B cell (primary cell): ENCODE data around the gene PLD3. TPM values are rescaled to one million over a fixed set of nuclear protein-coding genes. Genes with fewer than 3 reads are reported as not detected.

Experiments used
- ATAC-seq: fragments of 200-7000 bp; cut with Tn5 transposase; one replicate; pipeline ENCODE4 v1.10.0; 2021; ENCODE audit warnings: low read depth, mild to moderate bottlenecking, moderate number of reproducible peaks, moderate library complexity
- CTCF ChIA-PET: fragments of 350-600 bp; sonication (Branson Sonifier 250); formaldehyde crosslinking; loops from one replicate; lab custom pipeline; 2021; ENCODE audit warnings: antibody characterized with exemption, inconsistent platforms; lab: Charles Lee
- POLR2A ChIA-PET: fragments of 350-600 bp; sonication (Branson Sonifier 250); formaldehyde crosslinking; loops from one replicate; lab custom pipeline; 2021; ENCODE audit warnings: antibody characterized with exemption; lab: Charles Lee
- DNase-seq: peaks from one replicate; pipeline ENCODE4 v3.0.0; 2013
- H2AFZ ChIP-seq: 2 replicates; pipeline ENCODE4 v1.6.1; 2012; ENCODE audit warnings: mild to moderate bottlenecking, low read depth, low read length; ENCODE audit not compliant: insufficient read depth, poor library complexity, severe bottlenecking
- H3K27ac ChIP-seq, 2 donors: 1 replicate in 1 of 2; 2 replicates in 1 of 2; pipeline ENCODE4 v1.5.1; 2012 to 2013; ENCODE audit warnings: low read length in 2 of 2, mild to moderate bottlenecking in 2 of 2, moderate library complexity in 1 of 2
- H3K27me3 ChIP-seq, 4 experiments: fragments of 200-600 bp in 1 of 4; sonication (generic) in 1 of 4; replicated peaks in 1 of 4; 1 replicate in 2 of 4; 2 replicates in 2 of 4; pipeline versions ENCODE4 v1.6.1 to v1.7.0; 2013 to 2016; ENCODE audit warnings: low read length in 3 of 4, mild to moderate bottlenecking in 2 of 4, mixed read lengths in 1 of 4, moderate library complexity in 1 of 4; ENCODE audit not compliant: insufficient read depth in 4 of 4, control insufficient read depth in 3 of 4; ENCODE audit errors: control extremely low read depth in 1 of 4
- H3K36me3 ChIP-seq, 2 experiments: replicated peaks in 1 of 2; 1 replicate in 1 of 2; 2 replicates in 1 of 2; pipeline versions ENCODE4 v1.6.1 to v1.7.1; 2013; ENCODE audit warnings: low read length in 1 of 2; ENCODE audit not compliant: insufficient read depth in 2 of 2, control insufficient read depth in 1 of 2; ENCODE audit errors: control extremely low read depth in 1 of 2, extremely low read depth in 1 of 2
- H3K4me1 ChIP-seq, 2 donors: fragments of 200-600 bp in 1 of 2; sonication (generic) in 1 of 2; 1 replicate in 1 of 2; 2 replicates in 1 of 2; pipeline versions ENCODE4 v1.5.1 to v1.6.1; 2013 to 2017; ENCODE audit warnings: low read length in 2 of 2; ENCODE audit not compliant: control insufficient read depth in 2 of 2, insufficient read depth in 2 of 2
- H3K4me2 ChIP-seq: replicated peaks from 2 replicates; pipeline ENCODE3; 2012; ENCODE audit warnings: mild to moderate bottlenecking, low read depth, low read length; ENCODE audit not compliant: poor library complexity, severe bottlenecking
- H3K4me3 ChIP-seq, 5 experiments: fragments of 200-600 bp in 1 of 5; sonication (generic) in 1 of 5; 1 replicate in 3 of 5; 2 replicates in 2 of 5; pipeline versions ENCODE4 v1.5.1 to v1.7.0; 2011 to 2016; ENCODE audit warnings: low read length in 4 of 5, mild to moderate bottlenecking in 4 of 5, low read depth in 2 of 5, control low read depth in 1 of 5, moderate library complexity in 1 of 5; ENCODE audit not compliant: insufficient read depth in 1 of 5; ENCODE audit errors: control extremely low read depth in 1 of 5, extremely low read depth in 1 of 5
- H3K79me2 ChIP-seq: fragments of 200-600 bp; sonication (generic); one replicate; pipeline ENCODE4 v1.6.0; 2016; ENCODE audit warnings: low read length; ENCODE audit not compliant: control insufficient read depth, insufficient read depth
- H3K9ac ChIP-seq: fragments of 200-600 bp; sonication (generic); 2 replicates; pipeline ENCODE4 v1.6.1; 2017; ENCODE audit warnings: mild to moderate bottlenecking, low read length, moderate library complexity
- H3K9me3 ChIP-seq, 3 donors: one replicate each; pipeline versions ENCODE4 v1.6.1 to v1.7.1; 2013; ENCODE audit warnings: low read length in 2 of 3; ENCODE audit not compliant: control insufficient read depth in 2 of 3, insufficient read depth in 1 of 3; ENCODE audit errors: control extremely low read depth in 1 of 3
- H4K20me1 ChIP-seq: 2 replicates; pipeline ENCODE4 v1.6.0; 2012; ENCODE audit warnings: mild to moderate bottlenecking, low read length; ENCODE audit not compliant: insufficient read depth, control insufficient read depth, poor library complexity, severe bottlenecking
- H3K27ac Mint-ChIP-seq: one replicate; pipeline ENCODE4 v1.8.0; 2021; ENCODE audit warnings: mixed read lengths
- H3K27me3 Mint-ChIP-seq: one replicate; pipeline ENCODE4 v1.8.0; 2021; ENCODE audit warnings: mixed read lengths
- H3K4me1 Mint-ChIP-seq: one replicate; pipeline ENCODE4 v1.8.0; 2021; ENCODE audit warnings: mixed read lengths
- H3K4me3 Mint-ChIP-seq: one replicate; pipeline ENCODE4 v1.8.0; 2021; ENCODE audit warnings: mixed read lengths
- H3K9me3 Mint-ChIP-seq: one replicate; pipeline ENCODE4 v1.8.0; 2022; ENCODE audit warnings: mixed read lengths; ENCODE audit not compliant: insufficient read depth
- CTCF ChIP-seq: fragments of 200-600 bp; IDR thresholded peaks from one replicate; pipeline ENCODE4 v1.8.0; 2022; ENCODE audit warnings: antibody characterized with exemption, mild to moderate bottlenecking
- EZH2 ChIP-seq: IDR thresholded peaks from 2 replicates; pipeline ENCODE4 v1.6.1; 2012; ENCODE audit warnings: borderline replicate concordance, low read depth, mild to moderate bottlenecking, moderate library complexity, low read length; ENCODE audit not compliant: insufficient read depth, poor library complexity, severe bottlenecking
- WGBS: methylation state at CpG from one replicate; pipeline ENCODE4 v1.1.5; 2013; ENCODE audit warnings: missing lambda C conversion rate; ENCODE audit not compliant: insufficient coverage; 5-methylcytosine and 5-hydroxymethylcytosine counted together
- intact Hi-C: fragments of 100-400 bp; cut with micrococcal nuclease; formaldehyde crosslinking; loops from one replicate; pipeline ENCODE4 v1.10.0; 2022
- polyA minus RNA-seq: library from RNA; depleted of rRNA, polyadenylated mRNA; stranded (reverse); fragments of >200 nt; gene quantifications from 2 replicates; pipeline ENCODE4 v1.2.3, GENCODE V29; 2012
- polyA plus RNA-seq: library from polyadenylated mRNA; depleted of rRNA; stranded (reverse); fragments of >200 nt; gene quantifications from 2 replicates; pipeline ENCODE4 v1.2.3, GENCODE V29; 2012
- total RNA-seq, 2 donors: library from RNA; stranded (reverse); fragments of 120-200 nt in 1 of 2; gene quantifications; 1 replicate in 1 of 2; 2 replicates in 1 of 2; pipeline versions ENCODE4 v1.2.3 to v1.2.4, GENCODE V29; 2013 to 2022

PLD3 gene
- total RNA-seq (61.7 and 69.0 TPM in 2 replicates), polyA plus RNA-seq (84.8 and 153 TPM in 2 replicates), polyA minus RNA-seq (95.5 and 115 TPM in 2 replicates)
- 59.9 TPM for total RNA-seq (2013)

GRCh38 chr19:40348125-40348913 is at the start of gene PLD3, which contains the start of gene C19orf47:
TSS of gene PLD3 (plus strand) at chr19:40348695. CDS start at chr19:40366484, 17,789 bp downstream.
TSS of gene C19orf47 (minus strand) at chr19:40348397. CDS start at chr19:40341857, 6,540 bp downstream.
- peak; percentile 94 for ATAC-seq
- CTCF ChIA-PET = interaction anchor here (1.1 to 1.5 kb wide), 2 partner anchors 43 to 97 kb away, joined by 4 to 6 read pairs; no protein-coding TSS in a partner anchor

More at GRCh38 chr19:40348125-40348913, at the start of gene PLD3, which contains the start of gene C19orf47:
- peaks cover 12 to 17% of the 10 kb centered on the region in 2 donors for H3K4me1 ChIP-seq
- Mint-ChIP-seq H3K4me3 (peak within 1 kb of the TSS; percentile 91), H3K27me3 (no peaks in the 10 kb centered on the region), H3K4me1 (peaks cover 27% of the 10 kb centered on the region), H3K9me3 (no peaks in the 10 kb centered on the region), H3K27ac (peak within 1 kb of the TSS; percentile 97)
- H3K4me2 ChIP-seq = peak within 1 kb of the TSS; percentile 87
- WGBS = 0% methylated on average over 63 of the region's 77 CpGs
- no peaks in the 10 kb centered on the region for H3K36me3 ChIP-seq
- no peaks in the 10 kb centered on the region for H3K9me3 ChIP-seq
- TF ChIP-seq CTCF = no peak
- TF ChIP-seq EZH2 = no peak
- H3K27ac ChIP-seq = peak within 1 kb of the TSS; percentile 40 to 83
- H4K20me1 ChIP-seq = peaks cover 7% of the 10 kb centered on the region
- peak within 1 kb of the TSS; percentile 77 for H2AFZ ChIP-seq
- peak within 1 kb of the TSS; percentile 71 for H3K9ac ChIP-seq
- no peaks in the 10 kb centered on the region for H3K27me3 ChIP-seq
- peak within 1 kb of the TSS; percentile 59 to 90 (median 86) for H3K4me3 ChIP-seq
- intact Hi-C loops = loop anchor here (1.0 to 2.0 kb wide), 5 partner anchors 56 to 158 kb away; partner anchors contain the start of genes AKT2, MAP3K10 and SERTAD3
- H3K79me2 ChIP-seq = peaks cover 36% of the 10 kb centered on the region
- peak; percentile 99 for DNase-seq
- POLR2A ChIA-PET = interaction anchor here (0.6 to 1.4 kb wide), 8 partner anchors 10 to 461 kb away, joined by 3 to 11 read pairs (median 4); partner anchors contain the start of gene AKT2
